Mesenchymal stem cell (in vitro differentiated cells and primary cell): ENCODE data around the gene KDM1B.

ENCODE experiments used
- DNase-seq: peaks from one replicate; pipeline ENCODE4 v3.0.0-alpha.2; 2013
- H2AFZ ChIP-seq: one replicate; pipeline ENCODE4 v1.6.1; 2013; ENCODE audit warnings: low read depth, mild to moderate bottlenecking, control low read depth, inconsistent platforms, low read length, moderate library complexity
- H2AK5ac ChIP-seq: 2 replicates; pipeline ENCODE4 v1.6.1; 2013; ENCODE audit warnings: low read length, moderate library complexity, mild to moderate bottlenecking, inconsistent platforms; ENCODE audit not compliant: severe bottlenecking
- H2BK120ac ChIP-seq: one replicate; pipeline ENCODE4 v1.6.1; 2013; ENCODE audit warnings: low read depth, mild to moderate bottlenecking, inconsistent platforms, low read length, moderate library complexity
- H2BK12ac ChIP-seq, 2 experiments: one replicate each; pipeline ENCODE4 v1.6.1; 2013; ENCODE audit warnings: inconsistent platforms in 2 of 2, low read length in 2 of 2, mild to moderate bottlenecking in 2 of 2, moderate library complexity in 2 of 2, control low read depth in 1 of 2
- H2BK15ac ChIP-seq: one replicate; pipeline ENCODE4 v1.6.1; 2013; ENCODE audit warnings: mild to moderate bottlenecking, low read depth, inconsistent platforms; ENCODE audit not compliant: poor library complexity, severe bottlenecking
- H2BK5ac ChIP-seq: 2 replicates; pipeline ENCODE4 v1.6.1; 2013; ENCODE audit warnings: low read depth, mild to moderate bottlenecking, low read length, control low read depth, inconsistent platforms; ENCODE audit not compliant: poor library complexity, severe bottlenecking
- H3K14ac ChIP-seq, 2 experiments: one replicate each; pipeline ENCODE4 v1.6.1; 2013; ENCODE audit warnings: inconsistent platforms in 2 of 2, low read length in 2 of 2, control low read depth in 1 of 2, mild to moderate bottlenecking in 1 of 2, moderate library complexity in 1 of 2
- H3K18ac ChIP-seq, 2 experiments: one replicate each; pipeline ENCODE4 v1.6.1; 2013; ENCODE audit warnings: inconsistent platforms in 2 of 2, low read length in 2 of 2, control low read depth in 1 of 2, low read depth in 1 of 2, mild to moderate bottlenecking in 1 of 2
- H3K23ac ChIP-seq, 2 experiments: one replicate each; pipeline ENCODE4 v1.6.1; 2013; ENCODE audit warnings: inconsistent platforms in 2 of 2, low read length in 2 of 2, mild to moderate bottlenecking in 2 of 2, moderate library complexity in 2 of 2, control low read depth in 1 of 2
- H3K27ac ChIP-seq: 2 replicates; pipeline ENCODE4 v1.5.1; 2013; ENCODE audit warnings: mild to moderate bottlenecking, moderate library complexity, low read length, control low read depth, inconsistent platforms; ENCODE audit not compliant: poor library complexity, severe bottlenecking
- H3K27me3 ChIP-seq, 2 experiments: 2 replicates each; pipeline versions ENCODE4 v1.6.1 to v1.7.0; 2013; ENCODE audit warnings: low read length in 2 of 2, mild to moderate bottlenecking in 2 of 2, moderate library complexity in 2 of 2, control low read depth in 1 of 2, inconsistent platforms in 1 of 2; ENCODE audit not compliant: control insufficient read depth in 1 of 2, insufficient read depth in 1 of 2
- H3K36me3 ChIP-seq, 2 experiments: 2 replicates each; pipeline versions ENCODE4 v1.6.1 to v1.7.0; 2013; ENCODE audit warnings: low read length in 2 of 2, control low read depth in 1 of 2, inconsistent platforms in 1 of 2, low read depth in 1 of 2, mild to moderate bottlenecking in 1 of 2; ENCODE audit not compliant: insufficient read depth in 2 of 2, control insufficient read depth in 1 of 2
- H3K4ac ChIP-seq, 2 experiments: one replicate each; pipeline ENCODE4 v1.6.1; 2013; ENCODE audit warnings: inconsistent platforms in 2 of 2, low read length in 2 of 2, mild to moderate bottlenecking in 2 of 2, moderate library complexity in 2 of 2, control low read depth in 1 of 2, low read depth in 1 of 2
- H3K4me1 ChIP-seq: 2 replicates; pipeline ENCODE4 v1.6.1; 2013; ENCODE audit warnings: low read depth, low read length, control low read depth; ENCODE audit not compliant: control insufficient read depth, insufficient read depth
- H3K4me2 ChIP-seq: 2 replicates; pipeline ENCODE4 v1.6.1; 2013; ENCODE audit warnings: low read length, mild to moderate bottlenecking, inconsistent platforms; ENCODE audit not compliant: poor library complexity, severe bottlenecking
- H3K4me3 ChIP-seq, 2 experiments: 2 replicates each; pipeline versions ENCODE4 v1.5.1 to v1.7.0; 2013; ENCODE audit warnings: low read length in 2 of 2, mild to moderate bottlenecking in 2 of 2, control low read depth in 1 of 2, low read depth in 1 of 2; ENCODE audit not compliant: insufficient read depth in 1 of 2
- H3K79me1 ChIP-seq: replicated peaks from 2 replicates; pipeline ENCODE4 v1.6.1; 2013; ENCODE audit warnings: mild to moderate bottlenecking, control low read depth, low read length, inconsistent platforms; ENCODE audit not compliant: poor library complexity, severe bottlenecking
- H3K9ac ChIP-seq: 2 replicates; pipeline ENCODE4 v1.7.0; 2013; ENCODE audit warnings: mild to moderate bottlenecking, low read length, moderate library complexity
- H3K9me3 ChIP-seq: 2 replicates; pipeline ENCODE4 v1.7.0; 2013; ENCODE audit warnings: mild to moderate bottlenecking, low read length; ENCODE audit not compliant: control insufficient read depth
- H4K8ac ChIP-seq: one replicate; pipeline ENCODE4 v1.6.1; 2013; ENCODE audit warnings: inconsistent platforms, mild to moderate bottlenecking, low read length, moderate library complexity
- H4K91ac ChIP-seq: one replicate; pipeline ENCODE4 v1.6.1; 2013; ENCODE audit warnings: mild to moderate bottlenecking, low read length, inconsistent platforms
- WGBS: methylation state at CpG from one replicate; pipeline ENCODE4 v1.1.7; 2013; ENCODE audit warnings: mixed read lengths; 5-methylcytosine and 5-hydroxymethylcytosine counted together

Gene KDM1B

GRCh38 chr6:18245642-18246041 lies 90.4 kb downstream of the KDM1B start:
- DNase-seq: no peak
- H3K14ac ChIP-seq: no peak overlapping the region
- no peak overlapping the region for H3K4ac ChIP-seq
- WGBS: over 99% methylated on average over 5 of the region's 7 CpGs
- H3K79me1 ChIP-seq: peaks cover 11% of the 10 kb centered on the region
- H3K18ac ChIP-seq: no peak overlapping the region
- no peak overlapping the region for H3K9ac ChIP-seq
- peaks cover 2% of the 10 kb centered on the region for H3K4me1 ChIP-seq
- H2BK120ac ChIP-seq: no peak overlapping the region
- no peaks in the 10 kb centered on the region for H3K27me3 ChIP-seq
- no peak overlapping the region for H2BK12ac ChIP-seq
- no peak overlapping the region for H2BK5ac ChIP-seq
- no peak overlapping the region for H3K23ac ChIP-seq
- H2AFZ ChIP-seq: no peak overlapping the region
- H3K27ac ChIP-seq: no peak overlapping the region
- H3K9me3 ChIP-seq: no peaks in the 10 kb centered on the region
- peaks cover 10 to 67% of the 10 kb centered on the region in 2 experiments for H3K36me3 ChIP-seq
- no peak overlapping the region for H3K4me3 ChIP-seq
- H2BK15ac ChIP-seq: no peak overlapping the region
- H4K91ac ChIP-seq: no peak overlapping the region
- H3K4me2 ChIP-seq: no peak overlapping the region
- no peak overlapping the region for H2AK5ac ChIP-seq
- no peak overlapping the region for H4K8ac ChIP-seq

- Histone ChIP-seq H3K36me3 (peaks cover 10 to 67% of the 10 kb centered on the region in 2 experiments), H3K27ac (no peak overlapping the region), H4K8ac (no peak overlapping the region), H3K4me2 (no peak overlapping the region), H3K18ac (no peak overlapping the region), H3K9ac (no peak overlapping the region), H2AK5ac (no peak overlapping the region), H2BK12ac (no peak overlapping the region), H3K9me3 (no peaks in the 10 kb centered on the region), H3K79me1 (peaks cover 11% of the 10 kb centered on the region), H3K4me1 (peaks cover 2% of the 10 kb centered on the region), H2BK120ac (no peak overlapping the region), H3K14ac (no peak overlapping the region), H3K23ac (no peak overlapping the region), H4K91ac (no peak overlapping the region), H3K4me3 (no peak overlapping the region), H2AFZ (no peak overlapping the region), H3K27me3 (no peaks in the 10 kb centered on the region), H2BK5ac (no peak overlapping the region), H2BK15ac (no peak overlapping the region), H3K4ac (no peak overlapping the region)
- DNase-seq: no peak
Measured at GRCh38 chr6:18246205-18246604, 91.0 kb downstream of the KDM1B start.

GRCh38 chr6:18247002-18247401 lies 91.8 kb downstream of the KDM1B start:
- no peak overlapping the region for H2AFZ ChIP-seq
- H3K14ac ChIP-seq: no peak overlapping the region
- no peak overlapping the region for H3K23ac ChIP-seq
- H2BK120ac ChIP-seq: no peak overlapping the region
- peaks cover 1% of the 10 kb centered on the region for H3K4me1 ChIP-seq
- H3K4me2 ChIP-seq: no peak overlapping the region
- no peak overlapping the region for H3K18ac ChIP-seq
- H3K4me3 ChIP-seq: no peak overlapping the region
- no peaks in the 10 kb centered on the region for H3K27me3 ChIP-seq
- no peak overlapping the region for H3K27ac ChIP-seq
- H3K9me3 ChIP-seq: no peaks in the 10 kb centered on the region
- no peak overlapping the region for H2BK12ac ChIP-seq
- H2BK15ac ChIP-seq: no peak overlapping the region
- H3K4ac ChIP-seq: no peak overlapping the region
- H2AK5ac ChIP-seq: no peak overlapping the region
- peaks cover 8 to 75% of the 10 kb centered on the region in 2 experiments for H3K36me3 ChIP-seq
- H3K79me1 ChIP-seq: peaks cover 10% of the 10 kb centered on the region
- no peak for DNase-seq
- H4K91ac ChIP-seq: no peak overlapping the region
- no peak overlapping the region for H3K9ac ChIP-seq
- H4K8ac ChIP-seq: no peak overlapping the region
- no peak overlapping the region for H2BK5ac ChIP-seq

GRCh38 chr6:18248698-18249097 lies 93.5 kb downstream of the KDM1B start:
- no peak overlapping the region for H3K18ac ChIP-seq
- 93% methylated on average over 2 of the region's 2 CpGs for WGBS
- H2BK15ac ChIP-seq: no peak overlapping the region
- H3K4me1 ChIP-seq: no peaks in the 10 kb centered on the region
- H4K91ac ChIP-seq: no peak overlapping the region
- no peak overlapping the region for H3K4me2 ChIP-seq
- no peak overlapping the region for H4K8ac ChIP-seq
- no peak overlapping the region for H3K4ac ChIP-seq
- H3K4me3 ChIP-seq: no peak overlapping the region
- no peak overlapping the region for H2AFZ ChIP-seq
- no peak overlapping the region for H3K9ac ChIP-seq
- H3K79me1 ChIP-seq: peaks cover 7% of the 10 kb centered on the region
- no peak overlapping the region for H3K14ac ChIP-seq
- no peak overlapping the region for H3K23ac ChIP-seq
- H3K36me3 ChIP-seq: peaks cover 12 to 80% of the 10 kb centered on the region in 2 experiments
- H2BK5ac ChIP-seq: no peak overlapping the region
- no peak overlapping the region for H3K27ac ChIP-seq
- H2BK120ac ChIP-seq: no peak overlapping the region
- no peaks in the 10 kb centered on the region for H3K27me3 ChIP-seq
- no peak overlapping the region for H2BK12ac ChIP-seq
- no peak for DNase-seq
- no peaks in the 10 kb centered on the region for H3K9me3 ChIP-seq
- no peak overlapping the region for H2AK5ac ChIP-seq
